Naive thymus-derived CD8-positive, alpha-beta T cell (primary cell): ENCODE results near the gene ARHGAP33. TPM values are rescaled to one million over a fixed set of nuclear protein-coding genes. Genes with fewer than 3 reads are reported as not detected.
"Not testable (repeated sequence)": the region's sequence is repeated elsewhere in the genome, so short reads cannot be mapped to it uniquely, and the experiment has no call there.

Experiments
- ATAC-seq, 2 donors: fragments of 150-1000 bp; cut with Tn5 transposase in 1 of 2; sonication (Bioruptor Pico), chemical (Tn5 transposase) in 1 of 2; 1 replicate in 1 of 2; 2 replicates in 1 of 2; pipeline ENCODE4 v1.10.0; 2021; ENCODE audit warnings: mild to moderate bottlenecking in 2 of 2, moderate library complexity in 2 of 2
- POLR2A ChIA-PET: fragments of 350-600 bp; sonication (Branson Sonifier 250); formaldehyde crosslinking; loops from one replicate; lab custom pipeline; 2021; ENCODE audit warnings: antibody characterized with exemption; lab: Charles Lee
- DNase-seq, 10 donors: peaks; one replicate each; pipeline versions ENCODE4 v3.0.0 to v3.0.0-alpha.2; 2020 to 2022
- H3K27ac Mint-ChIP-seq, 10 donors: one replicate each; pipeline ENCODE4 v1.8.0; 2020 to 2022; ENCODE audit warnings: mild to moderate bottlenecking in 10 of 10, mixed read lengths in 10 of 10, moderate library complexity in 4 of 10, inconsistent platforms in 1 of 10
- H3K27me3 Mint-ChIP-seq, 5 donors: one replicate each; pipeline ENCODE4 v1.8.0; 2021 to 2022; ENCODE audit warnings: mixed read lengths in 5 of 5
- H3K36me3 Mint-ChIP-seq, 3 donors: one replicate each; pipeline ENCODE4 v1.8.0; 2020 to 2022; ENCODE audit warnings: mixed read lengths in 3 of 3, mild to moderate bottlenecking in 2 of 3, inconsistent platforms in 1 of 3
- H3K4me1 Mint-ChIP-seq, 4 donors: one replicate each; pipeline ENCODE4 v1.8.0; 2021 to 2022; ENCODE audit warnings: mixed read lengths in 4 of 4
- H3K4me3 Mint-ChIP-seq, 10 donors: one replicate each; pipeline ENCODE4 v1.8.0; 2020 to 2022; ENCODE audit warnings: mild to moderate bottlenecking in 10 of 10, mixed read lengths in 10 of 10, moderate library complexity in 6 of 10, inconsistent platforms in 1 of 10
- H3K9me3 Mint-ChIP-seq, 9 donors: one replicate each; pipeline ENCODE4 v1.8.0; 2020 to 2022; ENCODE audit warnings: mixed read lengths in 9 of 9, mild to moderate bottlenecking in 3 of 9, inconsistent platforms in 1 of 9, moderate library complexity in 1 of 9
- polyA plus RNA-seq, 3 donors: library from polyadenylated mRNA; unstranded; fragments of 300-500 nt; fragmentation: Illumina TruSeq; gene quantifications; one replicate each; pipeline ENCODE4 v1.2.3, GENCODE V29; 2021
- total RNA-seq, 8 experiments: library from RNA in 2 of 8; stranded (reverse) in 2 of 8; gene quantifications; one replicate each; pipeline ENCODE4 v1.2.3 and lab custom pipeline; 2021 to 2026

ARHGAP33 gene
- total and polyA plus RNA-seq, 5 experiments from 2014 or later, result 0.13 to 11.1 (median 8.7) TPM; not detected in 2

DNA sequence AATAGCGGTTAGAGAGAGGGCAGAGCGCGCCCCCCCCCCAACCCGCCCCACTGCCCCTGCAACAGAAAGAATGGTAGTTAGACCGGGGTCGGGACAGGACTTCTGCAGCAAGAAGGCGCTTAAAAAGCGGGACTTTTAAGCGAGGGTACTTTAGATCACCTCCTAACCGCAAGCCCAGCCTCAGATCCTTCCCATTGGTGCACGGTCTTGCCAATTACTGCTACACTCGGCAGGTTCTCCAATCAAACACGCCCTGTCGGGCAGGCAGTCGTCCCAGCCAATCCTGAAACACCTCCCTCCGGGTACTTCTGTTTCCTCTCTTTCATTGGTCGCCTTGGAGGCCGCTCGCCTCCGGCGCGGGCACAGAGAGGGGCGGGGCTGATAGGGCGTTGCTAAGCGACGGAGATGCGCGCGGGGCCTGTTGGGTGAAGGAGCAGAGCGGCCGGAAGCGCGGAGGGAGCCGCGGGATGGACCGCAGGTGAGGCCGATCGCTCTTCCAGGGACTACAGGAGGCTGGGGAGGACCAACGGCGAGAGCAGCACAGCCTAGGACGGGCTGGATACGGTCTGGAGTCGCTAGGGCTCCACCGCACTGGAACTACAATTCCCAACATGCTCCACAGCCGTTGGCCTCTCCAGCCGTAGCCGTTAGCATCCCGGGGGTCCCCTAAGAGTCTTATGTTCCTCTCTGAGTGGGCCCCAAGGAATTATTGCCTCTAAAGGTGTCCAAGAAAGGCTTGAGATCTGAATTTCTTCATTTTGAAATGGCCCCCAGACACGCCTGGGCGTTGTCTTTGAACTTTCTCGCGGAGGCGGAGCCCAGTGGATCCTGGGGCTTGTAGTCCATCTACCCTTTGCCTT, 17.4 kb upstream of the ARHGAP33 start, which contains the start of gene PROSER3:
Gene PROSER3 (plus strand): TSS at position 428 of the 860 bp plus-strand sequence. CDS start 40 bp downstream, at position 468.
- H3K4me3 Mint-ChIP-seq, result peak within 1 kb of the TSS; percentile 90 to 99 (median 98)
- H3K9me3 Mint-ChIP-seq, result no peaks in the 10 kb centered on the region
- H3K4me1 Mint-ChIP-seq, result peaks cover 18 to 41% (median 40%) of the 10 kb centered on the region in 4 donors
- peaks cover 0 to 34% (median 5%) of the 10 kb centered on the region in 3 donors for H3K36me3 Mint-ChIP-seq
- peaks cover 2 to 12% (median 9%) of the 10 kb centered on the region in 5 donors for H3K27me3 Mint-ChIP-seq
- H3K27ac Mint-ChIP-seq, result peak within 1 kb of the TSS; percentile 93 to 98 (median 96)
- ATAC-seq, result peak; percentile 97
- POLR2A ChIA-PET, result interaction anchor here (0.9 to 4.1 kb wide), 7 partner anchors 10 to 55 kb away, joined by 4 to 36 read pairs (median 6); partner anchors contain the start of genes IGFLR1, LIN37, PSENEN and U2AF1L4
- DNase-seq, result peak; percentile 91 to 100 (median 99)

DNA sequence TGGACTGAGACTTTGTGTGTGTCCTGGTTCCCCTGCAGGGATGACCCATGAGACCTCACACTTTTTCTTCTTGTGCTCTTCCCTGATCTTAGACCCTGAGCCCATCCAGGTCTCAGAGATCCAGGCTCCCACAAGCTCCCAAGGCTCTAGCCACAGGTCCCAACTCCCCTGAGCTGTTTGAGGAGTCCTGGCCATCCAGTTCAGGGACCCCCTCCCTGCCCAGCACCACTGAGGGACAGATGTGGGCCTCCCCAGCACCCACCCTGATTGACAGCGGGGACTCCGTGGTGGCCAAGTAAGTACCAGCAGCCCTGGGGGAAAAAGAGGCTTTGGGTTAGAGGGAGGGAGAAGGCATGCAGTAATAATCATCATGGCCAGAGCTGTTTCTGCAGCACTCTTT, 15.7 kb upstream of the ARHGAP33 start:
- H3K4me1 Mint-ChIP-seq, result peaks cover 17 to 41% (median 40%) of the 10 kb centered on the region in 4 donors
- peaks cover 2 to 11% (median 9%) of the 10 kb centered on the region in 5 donors for H3K27me3 Mint-ChIP-seq
- peak overlapping the region in 4 of 10 donors; percentile 16 to 85 (median 46) for H3K27ac Mint-ChIP-seq
- ATAC-seq (no peak), DNase-seq (no peak)
- no peaks in the 10 kb centered on the region for H3K9me3 Mint-ChIP-seq
- POLR2A ChIA-PET, result interaction anchor here (1.3 to 1.8 kb wide), 2 partner anchors 15 to 18 kb away, joined by 4 to 7 read pairs; partner anchors contain the start of genes IGFLR1, PSENEN and U2AF1L4
- H3K4me3 Mint-ChIP-seq, result peak overlapping the region; percentile 16 to 98 (median 78)
- H3K36me3 Mint-ChIP-seq, result peaks cover 0 to 40% (median 0%) of the 10 kb centered on the region in 3 donors

DNA sequence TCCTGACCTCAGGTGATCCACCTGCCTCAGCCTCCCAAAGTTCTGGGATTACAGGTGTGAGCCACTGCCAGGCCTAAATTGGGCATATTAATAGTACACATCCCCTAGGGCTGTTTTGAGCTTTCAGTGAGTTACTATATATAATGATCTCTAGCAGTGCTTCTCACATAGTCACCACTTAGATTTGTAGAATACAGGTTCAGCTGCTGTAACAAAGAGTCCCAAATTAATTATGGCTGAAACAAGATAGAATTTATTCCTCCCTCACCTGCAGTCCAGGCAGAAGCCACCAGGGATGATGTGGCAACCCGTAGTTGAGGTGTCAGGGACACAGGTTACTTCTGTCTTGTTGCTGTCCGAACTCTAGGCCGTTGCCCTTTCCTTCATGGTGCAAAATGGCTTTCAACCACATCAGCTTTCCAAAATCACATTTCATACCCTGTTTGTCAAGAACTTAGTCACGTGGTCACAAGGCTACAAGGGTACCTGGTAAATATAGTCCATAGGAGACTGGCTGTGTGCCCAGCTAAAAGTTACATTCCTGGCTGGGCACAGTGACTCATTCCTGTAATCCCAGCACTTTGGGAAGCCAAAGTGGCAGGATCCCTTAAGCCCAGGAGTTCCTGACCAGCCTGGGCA, 14.5 kb upstream of the ARHGAP33 start:
- Mint-ChIP-seq H3K4me3 (peak overlapping the region in 1 of 10 donors; percentile 30), H3K4me1 (peaks cover 13 to 38% (median 34%) of the 10 kb centered on the region in 4 donors), H3K36me3 (peaks cover 0 to 42% (median 0%) of the 10 kb centered on the region in 3 donors), H3K9me3 (no peaks in the 10 kb centered on the region), H3K27me3 (peaks cover 0 to 8% (median 5%) of the 10 kb centered on the region in 5 donors), H3K27ac (no peak overlapping the region)
- ATAC-seq (no peak), DNase-seq (no peak)
- POLR2A ChIA-PET, result interaction anchor here (1.8 kb wide), 1 partner anchor 16 kb away, joined by 7 read pairs; the partner anchor contains the start of genes PSENEN and U2AF1L4

DNA sequence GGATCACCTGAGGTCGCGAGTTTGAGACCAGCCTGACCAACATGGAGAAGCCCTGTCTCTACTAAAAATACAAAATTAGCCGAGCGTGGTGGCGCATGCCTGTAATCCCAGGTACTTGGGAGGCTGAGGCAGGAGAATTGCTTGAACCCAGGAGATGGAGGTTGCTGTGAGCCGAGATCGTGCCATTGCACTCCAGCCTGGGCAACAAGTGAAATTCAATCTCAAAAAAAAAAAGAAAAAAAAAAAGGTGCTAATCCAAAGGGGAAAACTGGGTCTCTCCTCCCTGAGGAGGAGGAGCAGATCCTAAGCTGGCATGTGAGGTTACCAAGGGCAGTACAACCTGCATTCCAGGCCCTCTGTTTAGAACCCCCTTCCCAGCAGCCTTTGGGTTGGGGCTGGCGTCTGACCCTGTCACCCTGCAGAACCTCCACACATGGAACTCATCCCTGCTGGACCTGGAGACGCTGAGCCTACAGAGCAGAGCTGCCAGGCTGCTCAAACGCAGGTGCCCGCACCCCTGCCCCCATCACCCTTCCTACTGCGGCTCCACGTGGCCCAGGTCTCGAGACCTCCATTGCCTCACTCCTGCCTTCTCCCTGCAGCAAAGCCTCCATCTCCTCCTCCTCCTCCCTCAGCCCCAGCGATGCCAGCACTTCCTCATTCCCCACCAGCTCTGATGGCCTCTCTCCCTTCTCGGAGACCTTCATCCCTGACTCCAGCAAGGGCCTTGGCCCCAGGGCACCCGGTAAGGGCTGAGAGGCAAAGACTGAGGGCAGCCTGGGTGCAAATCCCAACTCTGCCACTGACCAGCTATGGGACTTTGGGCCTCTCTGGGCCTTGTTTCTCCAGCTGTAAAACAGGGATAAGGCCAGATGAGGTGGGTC, 10.7 kb upstream of the ARHGAP33 start:
- no peak for ATAC-seq
- no peaks in the 10 kb centered on the region for H3K27me3 Mint-ChIP-seq
- H3K4me3 Mint-ChIP-seq, result no peak overlapping the region
- peaks cover 0 to 51% (median 3%) of the 10 kb centered on the region in 3 donors for H3K36me3 Mint-ChIP-seq
- POLR2A ChIA-PET, result interaction anchor here (1.3 kb wide), 1 partner anchor 17 kb away, joined by 4 read pairs; the partner anchor contains the start of gene LIN37
- H3K27ac Mint-ChIP-seq, result no peak overlapping the region
- peaks cover 2 to 12% (median 6%) of the 10 kb centered on the region in 4 donors for H3K4me1 Mint-ChIP-seq
- no peak for DNase-seq
- no peaks in the 10 kb centered on the region for H3K9me3 Mint-ChIP-seq

DNA sequence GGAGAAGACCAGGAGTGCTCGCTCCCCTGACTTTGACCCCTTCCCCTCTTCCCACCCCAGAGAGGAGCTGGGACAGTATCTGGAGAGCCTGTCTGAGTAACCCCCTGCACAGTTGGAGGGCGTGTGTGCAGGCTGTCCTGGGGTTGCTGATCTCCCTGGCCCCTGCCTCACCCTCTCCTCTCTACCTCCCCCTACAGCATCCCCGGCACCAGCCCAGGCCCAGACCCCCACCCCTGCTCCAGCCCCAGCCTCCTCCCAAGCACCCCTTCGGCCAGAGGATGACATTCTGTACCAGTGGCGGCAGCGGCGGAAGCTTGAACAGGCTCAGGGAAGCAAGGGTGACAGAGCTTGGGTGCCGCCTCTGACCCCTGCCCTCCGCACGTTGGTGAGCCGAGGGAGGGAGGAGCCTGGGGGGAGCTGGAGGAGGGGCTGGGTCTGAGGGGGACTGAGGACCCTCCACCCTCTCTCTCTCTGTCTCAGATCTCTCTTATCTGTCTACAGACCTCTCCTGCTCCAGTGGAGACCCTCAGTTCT, 8.7 kb upstream of the ARHGAP33 start:
- Mint-ChIP-seq H3K27ac (no peak overlapping the region), H3K27me3 (no peaks in the 10 kb centered on the region), H3K36me3 (peaks cover 0 to 46% (median 3%) of the 10 kb centered on the region in 3 donors), H3K4me3 (no peak overlapping the region), H3K4me1 (peaks cover 0 to 7% (median 3%) of the 10 kb centered on the region in 4 donors), H3K9me3 (no peaks in the 10 kb centered on the region)
- POLR2A ChIA-PET, result interaction anchor here (0.6 to 1.0 kb wide), 2 partner anchors 18 to 23 kb away, joined by 3 to 4 read pairs; partner anchors contain the start of gene LIN37
- ATAC-seq (no peak), DNase-seq (no peak)

DNA sequence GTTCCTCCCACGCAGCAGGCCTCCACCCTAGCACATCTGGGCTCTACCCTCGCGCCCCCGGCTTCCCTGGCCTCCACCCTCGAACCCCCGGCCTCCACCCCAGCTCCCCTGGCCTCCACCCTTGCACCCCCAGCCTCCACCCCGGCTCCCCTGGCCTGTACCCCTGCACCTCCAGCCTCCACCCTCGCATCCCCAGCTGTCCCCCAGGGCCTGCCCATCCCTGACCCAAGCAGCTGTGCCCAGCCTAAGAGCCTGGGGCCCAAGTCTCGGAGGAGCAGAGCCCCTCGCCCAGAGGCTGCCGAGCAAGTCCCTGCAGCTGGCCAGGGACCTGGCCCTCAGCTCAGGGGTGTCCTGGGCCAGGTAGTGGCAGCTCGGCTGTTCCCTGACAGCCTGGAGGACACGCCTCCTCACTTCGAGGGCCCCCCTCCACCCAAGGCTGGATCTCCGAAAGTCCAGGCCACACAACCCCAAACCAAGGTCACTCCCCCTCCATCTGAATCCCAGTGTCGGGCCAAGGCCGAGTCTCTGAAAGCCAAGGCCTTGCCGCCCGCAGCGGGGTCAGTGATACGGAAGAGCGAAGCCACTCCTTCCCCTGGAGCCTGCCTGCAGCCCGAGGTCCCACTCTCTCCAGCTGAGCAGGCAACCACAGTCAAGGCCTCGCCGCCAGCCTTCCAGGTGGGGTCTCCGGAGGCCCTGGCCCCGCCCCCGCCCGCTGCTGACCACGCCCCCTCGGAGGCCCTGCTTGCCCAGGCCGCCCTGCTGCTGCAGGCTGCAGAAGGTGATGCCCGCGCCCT, 7.9 kb upstream of the ARHGAP33 start:
- Mint-ChIP-seq H3K27me3 (no peaks in the 10 kb centered on the region), H3K27ac (no peak overlapping the region)
- POLR2A ChIA-PET, result interaction anchor here (1.0 kb wide), 1 partner anchor 19 kb away, joined by 3 read pairs; the partner anchor contains the start of gene LIN37

DNA sequence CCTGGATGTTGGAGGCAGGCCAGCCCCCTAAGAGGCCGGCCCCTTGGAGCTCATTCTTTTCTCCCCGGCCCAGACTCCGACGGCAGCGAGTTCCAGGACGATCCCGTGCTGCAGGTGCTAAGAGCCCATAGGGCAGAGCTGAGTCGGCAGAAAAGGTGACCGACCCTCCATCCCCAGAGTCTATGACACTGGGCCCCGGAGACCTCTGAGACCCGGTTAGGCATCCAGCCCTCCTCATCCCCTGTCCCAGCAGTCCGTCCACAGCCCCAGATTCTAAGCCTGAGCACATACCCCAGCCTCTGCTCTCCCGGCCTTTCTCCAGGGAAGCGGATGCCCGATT, 7.3 kb upstream of the ARHGAP33 start:
- ATAC-seq, result no peak
- Mint-ChIP-seq H3K4me1 (peaks cover 0 to 5% (median 2%) of the 10 kb centered on the region in 4 donors), H3K27ac (peak overlapping the region in 1 of 10 donors; percentile 66), H3K9me3 (no peaks in the 10 kb centered on the region), H3K36me3 (peaks cover 0 to 33% (median 3%) of the 10 kb centered on the region in 3 donors), H3K4me3 (no peak overlapping the region), H3K27me3 (no peaks in the 10 kb centered on the region)
- DNase-seq, result no peak
- POLR2A ChIA-PET, result no interaction called here

More for the DNA sequence above, 7.9 kb upstream of the ARHGAP33 start:
- Mint-ChIP-seq H3K4me1 (peaks cover 0 to 5% (median 2%) of the 10 kb centered on the region in 4 donors), H3K4me3 (no peak overlapping the region), H3K36me3 (peaks cover 0 to 38% (median 3%) of the 10 kb centered on the region in 3 donors), H3K9me3 (no peaks in the 10 kb centered on the region)
- ATAC-seq, result no peak
- DNase-seq, result no peak

DNA sequence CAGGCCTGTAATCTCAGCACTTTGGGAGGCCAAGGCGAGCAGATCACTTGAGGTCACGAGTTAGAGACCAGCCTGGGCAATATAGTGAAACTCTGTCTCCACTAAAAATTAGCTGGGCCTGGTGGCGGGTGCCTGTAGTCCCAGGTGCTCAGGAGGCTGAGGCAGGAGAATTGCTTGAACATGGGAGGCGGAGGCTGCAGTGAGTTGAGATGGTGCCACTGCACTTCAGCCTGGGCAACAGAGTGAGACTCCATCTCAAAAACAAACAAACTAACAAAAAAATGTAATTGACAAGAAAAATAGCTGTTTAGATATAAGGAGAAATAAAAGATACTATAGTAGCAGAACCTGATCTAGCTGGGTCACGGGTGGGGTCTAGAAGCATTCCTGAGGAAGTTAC, 3.0 kb upstream of the ARHGAP33 start:
- not testable (repeated sequence) for H3K4me3 Mint-ChIP-seq, H3K27me3 Mint-ChIP-seq, H3K36me3 Mint-ChIP-seq, ATAC-seq, H3K9me3 Mint-ChIP-seq, DNase-seq, H3K27ac Mint-ChIP-seq
- POLR2A ChIA-PET, result interaction anchor here (2.1 kb wide), 1 partner anchor 27 kb away, joined by 5 read pairs; the partner anchor contains the start of genes PSENEN and U2AF1L4
- peaks cover 11 to 23% (median 20%) of the 10 kb centered on the region in 4 donors for H3K4me1 Mint-ChIP-seq

DNA sequence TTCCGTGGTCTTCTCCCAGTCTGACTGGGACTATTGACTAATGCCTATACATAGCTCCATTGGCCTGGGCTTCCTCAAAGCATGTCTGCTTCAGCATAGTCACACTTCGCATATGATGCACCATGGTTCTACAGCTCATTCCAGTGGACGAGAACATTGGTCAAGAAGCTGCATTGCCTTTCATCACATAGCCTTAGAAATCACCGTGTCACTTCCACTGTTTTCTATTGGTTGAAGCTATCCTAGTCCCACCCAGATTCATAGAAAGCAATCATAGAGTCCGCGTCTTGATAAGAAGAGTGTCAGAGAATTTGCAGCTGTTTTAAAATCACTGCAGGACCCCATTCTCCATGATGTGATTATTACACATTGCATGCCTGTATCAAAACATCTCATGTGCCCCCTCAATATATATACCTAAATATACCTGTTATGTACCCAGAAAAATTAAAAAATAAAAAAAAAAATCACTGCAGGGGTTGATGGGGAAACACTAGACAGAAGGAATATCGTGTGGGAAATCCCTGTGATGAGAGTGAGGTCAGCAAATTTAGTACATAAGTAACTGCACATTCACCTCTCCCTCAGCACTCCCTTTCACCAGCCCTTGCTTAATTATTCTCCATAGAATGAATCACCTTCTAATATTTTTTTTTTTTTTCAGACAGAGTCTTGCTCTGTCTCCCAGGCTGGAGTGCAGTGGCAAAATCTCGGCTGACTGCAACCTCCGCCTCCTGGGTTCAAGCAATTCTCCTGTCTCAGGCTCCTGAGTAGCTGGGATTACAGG, 2.2 kb upstream of the ARHGAP33 start:
- Mint-ChIP-seq H3K27me3 (no peaks in the 10 kb centered on the region), H3K27ac (peak overlapping the region in 1 of 10 donors; percentile 66), H3K4me1 (peaks cover 11 to 23% (median 20%) of the 10 kb centered on the region in 4 donors), H3K4me3 (no peak overlapping the region), H3K9me3 (no peaks in the 10 kb centered on the region), H3K36me3 (peaks cover 0 to 8% (median 3%) of the 10 kb centered on the region in 3 donors)
- POLR2A ChIA-PET, result interaction anchor here (2.1 kb wide), 1 partner anchor 28 kb away, joined by 5 read pairs; the partner anchor contains the start of genes PSENEN and U2AF1L4
- no peak for ATAC-seq
- DNase-seq, result no peak
